GM12865 (cell line): Measurements from ENCODE around the gene ALOXE3.

Source experiments
- DNase-seq: peaks from one replicate; pipeline ENCODE4 v3.0.0; 2010; ENCODE audit warnings: low read depth
- H3K4me3 ChIP-seq: 2 replicates; pipeline ENCODE4 v1.5.1; 2011; ENCODE audit warnings: mild to moderate bottlenecking, low read depth, low read length, control low read depth
- TF ChIP-seq, protein P1 (sequence below): IDR thresholded peaks from 2 replicates; pipeline ENCODE4 v1.5.1; 2011; ENCODE audit warnings: low read length, control low read depth, low read depth, inconsistent platforms; ENCODE audit not compliant: insufficient read depth; ENCODE audit errors: missing control alignments

ALOXE3 gene

DNA sequence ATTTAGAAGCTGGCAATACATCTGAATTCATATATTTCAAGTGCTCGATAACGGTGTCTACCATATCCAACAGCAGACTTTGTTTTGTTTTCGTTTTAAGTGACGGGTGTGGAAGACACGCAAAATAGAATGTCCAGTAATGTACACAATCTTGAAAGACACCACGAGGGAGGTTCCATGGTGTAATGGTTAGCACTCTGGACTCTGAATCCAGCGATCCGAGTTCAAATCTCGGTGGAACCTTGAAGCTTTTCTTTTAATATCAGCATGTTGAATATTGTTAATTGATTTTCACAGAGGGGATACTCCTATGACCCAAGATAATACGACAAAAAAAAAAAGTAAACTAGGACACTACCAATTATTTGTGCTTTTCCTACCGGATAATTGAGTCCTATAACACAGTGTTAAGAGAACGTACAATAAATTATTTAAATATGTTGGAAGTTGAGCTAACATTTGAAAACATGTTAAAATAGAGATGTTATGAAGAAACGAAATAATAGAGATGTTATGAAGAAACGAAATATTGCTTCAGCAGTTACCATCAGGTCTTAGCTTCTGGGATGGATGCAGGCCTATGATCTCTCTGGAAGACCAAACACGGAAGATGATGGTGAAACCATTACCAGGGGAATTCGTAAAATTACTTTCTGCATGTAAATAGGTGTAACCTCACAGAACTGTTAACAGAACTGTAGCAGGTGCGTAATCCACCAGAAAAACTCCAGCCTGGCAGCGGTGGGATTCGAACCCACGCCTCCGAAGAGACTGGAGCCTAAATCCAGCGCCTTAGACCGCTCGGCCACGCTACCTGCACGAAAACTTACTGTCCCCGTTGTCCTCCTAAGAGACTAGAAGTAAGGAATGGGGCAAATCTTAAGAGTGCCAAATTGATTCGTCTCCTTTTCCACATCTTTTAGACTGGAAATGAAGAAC is 1.5 kb upstream of the ALOXE3 start:
- peak; percentile 95 for DNase-seq
- H3K4me3 ChIP-seq, result peak overlapping the region; percentile 86
- TF ChIP-seq, protein P1, sequence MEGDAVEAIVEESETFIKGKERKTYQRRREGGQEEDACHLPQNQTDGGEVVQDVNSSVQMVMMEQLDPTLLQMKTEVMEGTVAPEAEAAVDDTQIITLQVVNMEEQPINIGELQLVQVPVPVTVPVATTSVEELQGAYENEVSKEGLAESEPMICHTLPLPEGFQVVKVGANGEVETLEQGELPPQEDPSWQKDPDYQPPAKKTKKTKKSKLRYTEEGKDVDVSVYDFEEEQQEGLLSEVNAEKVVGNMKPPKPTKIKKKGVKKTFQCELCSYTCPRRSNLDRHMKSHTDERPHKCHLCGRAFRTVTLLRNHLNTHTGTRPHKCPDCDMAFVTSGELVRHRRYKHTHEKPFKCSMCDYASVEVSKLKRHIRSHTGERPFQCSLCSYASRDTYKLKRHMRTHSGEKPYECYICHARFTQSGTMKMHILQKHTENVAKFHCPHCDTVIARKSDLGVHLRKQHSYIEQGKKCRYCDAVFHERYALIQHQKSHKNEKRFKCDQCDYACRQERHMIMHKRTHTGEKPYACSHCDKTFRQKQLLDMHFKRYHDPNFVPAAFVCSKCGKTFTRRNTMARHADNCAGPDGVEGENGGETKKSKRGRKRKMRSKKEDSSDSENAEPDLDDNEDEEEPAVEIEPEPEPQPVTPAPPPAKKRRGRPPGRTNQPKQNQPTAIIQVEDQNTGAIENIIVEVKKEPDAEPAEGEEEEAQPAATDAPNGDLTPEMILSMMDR, result no peak

DNA sequence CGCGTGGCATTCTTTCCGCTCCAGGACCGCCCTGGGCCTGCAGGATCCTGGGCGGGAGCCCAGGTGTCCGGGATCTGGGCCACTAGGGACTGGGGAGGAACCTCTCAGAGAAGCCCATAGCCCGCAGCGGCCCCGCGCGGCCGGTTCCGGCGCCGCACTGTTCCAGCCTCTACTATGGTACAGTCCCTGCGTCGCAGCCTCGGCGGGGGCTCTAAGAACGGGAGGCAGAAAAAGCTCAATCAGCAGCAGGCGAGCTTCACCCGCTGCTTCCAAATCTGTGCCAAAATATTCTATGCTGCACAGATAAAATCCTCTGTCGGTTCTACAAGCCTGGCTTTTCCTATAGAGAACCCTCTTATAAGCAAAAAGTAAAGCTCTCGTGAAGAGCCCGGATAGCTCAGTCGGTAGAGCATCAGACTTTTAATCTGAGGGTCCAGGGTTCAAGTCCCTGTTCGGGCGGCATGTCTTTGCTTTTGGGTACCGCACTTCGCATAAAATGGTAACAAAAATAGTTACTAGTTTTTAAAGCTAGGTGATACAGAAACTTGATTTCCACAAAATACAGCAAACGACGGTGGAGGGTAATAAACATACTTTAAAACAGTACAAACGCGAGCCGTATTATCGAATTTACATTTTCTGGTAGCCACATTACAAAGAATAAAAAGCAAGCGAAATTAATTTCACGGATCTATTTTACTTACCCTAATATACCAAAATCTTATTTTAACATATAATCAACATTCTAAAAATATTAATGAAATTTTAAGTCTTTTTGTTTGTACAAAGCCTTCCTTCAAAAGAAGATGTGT is 661 bp upstream of the ALOXE3 start:
- TF ChIP-seq, protein P1, result peak; percentile 87
- H3K4me3 ChIP-seq, result peak overlapping the region; percentile 86
- DNase-seq, result peak; percentile 88

DNA sequence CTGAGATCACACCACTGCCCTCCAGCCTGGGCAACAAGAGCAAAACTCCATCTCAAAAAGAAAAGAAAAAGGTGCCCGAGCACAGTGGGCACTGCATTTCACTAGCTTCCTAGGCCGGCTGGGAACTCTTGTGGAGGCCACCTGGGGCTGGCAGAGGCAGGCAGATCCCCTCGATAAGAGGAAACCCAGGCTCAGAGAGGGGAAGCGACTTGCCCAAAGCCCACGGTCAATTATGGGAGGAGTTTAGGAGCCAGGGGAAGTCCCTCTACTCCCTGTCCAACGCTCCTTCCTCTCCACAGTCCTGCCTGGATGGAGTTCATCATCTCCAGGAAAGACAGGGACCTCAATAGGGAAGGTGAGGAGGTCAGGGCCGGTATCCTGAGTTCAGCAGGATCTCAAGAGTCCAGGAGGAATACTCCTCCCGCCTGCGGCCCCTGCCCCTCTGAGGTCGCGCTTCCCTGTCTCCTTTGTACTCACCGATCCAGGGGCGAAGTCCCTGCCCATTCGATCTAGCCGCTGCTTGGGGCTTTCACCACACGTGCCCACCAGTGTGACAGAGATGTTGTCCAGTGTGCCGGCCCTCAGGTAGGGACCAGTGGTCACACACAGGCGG is 841 bp downstream of the ALOXE3 start:
- DNase-seq, result no peak
- H3K4me3 ChIP-seq, result peak overlapping the region; percentile 86; the same call in 1 of the 2 replicates
- TF ChIP-seq, protein P1, result no peak

DNA sequence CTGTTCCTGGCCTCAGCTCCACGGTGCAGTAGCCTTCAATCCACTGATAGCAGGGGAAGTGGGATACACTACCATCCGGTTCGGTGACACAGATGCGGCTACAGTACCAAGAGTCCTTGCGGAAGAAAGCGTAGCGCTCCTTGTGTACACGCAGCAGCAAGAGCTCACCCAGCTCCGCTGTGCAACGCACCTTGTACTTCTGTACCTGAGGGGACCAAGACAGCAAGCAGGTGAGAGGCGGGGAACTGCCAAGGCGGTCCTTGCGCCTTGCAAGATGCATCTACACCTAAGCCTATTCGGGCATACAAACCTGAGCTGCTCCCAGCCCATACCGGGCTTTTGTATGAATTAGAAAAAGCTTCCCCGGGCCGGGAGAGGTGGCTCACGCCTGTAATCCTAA is 1.5 kb downstream of the ALOXE3 start:
- no peak overlapping the region for H3K4me3 ChIP-seq
- TF ChIP-seq, protein P1, result no peak
- DNase-seq, result no peak

DNA sequence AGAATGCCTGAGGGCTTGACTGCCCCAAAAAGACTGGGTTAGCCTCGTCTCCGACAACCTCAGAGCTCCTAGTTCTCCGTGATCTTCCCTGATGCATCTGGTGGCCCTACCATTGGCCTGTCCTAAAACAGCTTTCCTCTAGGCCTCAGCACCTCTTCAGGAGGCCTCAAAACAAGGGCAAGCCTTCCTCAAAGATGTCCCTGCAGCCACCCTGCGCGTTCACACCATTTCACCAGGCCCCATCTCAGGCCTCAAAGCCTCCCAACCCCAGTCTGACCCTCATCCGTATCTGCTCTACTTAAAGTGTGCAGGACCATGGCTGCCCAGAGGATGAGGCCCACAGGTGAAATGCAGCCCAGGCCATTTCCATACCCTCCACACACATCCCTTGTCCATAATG is 7.4 kb downstream of the ALOXE3 start:
- no peak for DNase-seq
- TF ChIP-seq, protein P1, result no peak
- no peak overlapping the region for H3K4me3 ChIP-seq

DNA sequence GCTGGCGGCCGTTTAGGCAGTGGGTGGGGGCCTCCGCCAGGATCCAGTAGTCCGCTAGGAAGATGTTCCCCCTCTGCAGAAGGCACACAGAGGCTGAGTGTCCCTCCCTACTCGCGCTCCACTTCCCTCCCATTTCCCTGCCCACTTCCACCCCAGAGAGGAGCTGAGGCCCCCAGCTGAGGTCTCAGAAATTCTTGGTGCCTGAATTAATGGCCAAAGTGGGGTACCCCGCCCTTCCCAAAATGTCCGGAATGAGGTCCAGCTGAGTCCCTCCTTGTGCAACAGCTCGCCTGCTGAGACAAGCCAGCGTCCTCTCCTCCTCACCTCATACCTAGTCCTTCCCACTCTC is 7.9 kb downstream of the ALOXE3 start:
- TF ChIP-seq, protein P1, result no peak
- H3K4me3 ChIP-seq, result no peak overlapping the region
- no peak for DNase-seq
